ENCODE results near the gene PDE6A. TPM values are rescaled to one million over a fixed set of nuclear protein-coding genes. Genes with fewer than 3 reads are reported as not detected.

PDE6A gene
- total and polyA plus RNA-seq, 9 of the 15 experiments (the other 6 are each of a cell fraction or from before 2014, with no cell fraction given), result 0.01 to 0.04 (median 0.01) TPM; not detected in 6

GRCh38 chr5:149940941-149941644, 3.5 kb downstream of the PDE6A start:
- no peaks in the 10 kb centered on the region for H3K79me2 ChIP-seq (ENCODE audit: control insufficient read depth, insufficient read depth, low read length)
- POLR2A ChIA-PET, result interaction anchor here (0.5 to 3.0 kb wide), 5 partner anchors 10 to 116 kb away, joined by 3 to 12 read pairs (median 4); partner anchors contain the start of gene SLC26A2
- no peaks in the 10 kb centered on the region; the same call in 1 of the 3 replicates for H3K36me3 ChIP-seq (ENCODE audit: control insufficient read depth, insufficient read depth, low read length)
- H2AFZ ChIP-seq (ENCODE audit: low read depth, low read length), result peak overlapping the region; percentile 69
- TF ChIP-seq NFIC (IDR thresholded peaks at IDR 0.05), result no peak
- peak; percentile 24; the same call in 1 of the 2 replicates for TF ChIP-seq CEBPB (tag; IDR thresholded peaks at IDR 0.05)
- TF ChIP-seq ZNF384 (IDR thresholded peaks at IDR 0.05; ENCODE audit: low read depth, low read length), result no peak
- no peak for TF ChIP-seq COPS2 (conservative IDR thresholded peaks at IDR 0.05)
- no peak for TF ChIP-seq MCM5 (IDR thresholded peaks at IDR 0.05; ENCODE audit: low read depth)
- TF ChIP-seq ZNF197 (CRISPR knock-in tag; IDR thresholded peaks at IDR 0.05; ENCODE audit: low read depth), result no peak
- no peak for TF ChIP-seq THRA (IDR thresholded peaks at IDR 0.05)
- no peak for TF ChIP-seq SRSF3 (IDR thresholded peaks at IDR 0.05; ENCODE audit: insufficient read depth, low read length)
- no peak for TF ChIP-seq SMARCA5 (IDR thresholded peaks at IDR 0.05)
- TF ChIP-seq CXXC5 (CRISPR knock-in tag; IDR thresholded peaks at IDR 0.05), result 0 out of 2 replicates have a peak, but pooled peaks have one; percentile 19
- TF ChIP-seq CBFA2T2 (conservative IDR thresholded peaks at IDR 0.05), result no peak
- no peak for TF ChIP-seq SP1 (CRISPR knock-in tag; IDR thresholded peaks at IDR 0.05)
- no peak for TF ChIP-seq CEBPG (CRISPR knock-in tag; IDR thresholded peaks at IDR 0.05)
- TF ChIP-seq CEBPG (tag; conservative IDR thresholded peaks at IDR 0.05 in 1 of 2, IDR thresholded peaks at IDR 0.05 in 1 of 2), result 0 out of 4 replicates have a peak, but pooled peaks have one; percentile 25 to 34
- no peak for TF ChIP-seq RBM39 (optimal IDR thresholded peaks at IDR 0.05; ENCODE audit: low read depth, low read length)
- no peak for TF ChIP-seq MECOM (CRISPR knock-in tag; IDR thresholded peaks at IDR 0.05)
- TF ChIP-seq CREB5 (CRISPR knock-in tag; IDR thresholded peaks at IDR 0.05), result no peak
- TF ChIP-seq KLF1 (tag; IDR thresholded peaks at IDR 0.05), result no peak
- TF ChIP-seq IRF1 (CRISPR knock-in tag; IDR thresholded peaks at IDR 0.05; ENCODE audit: borderline replicate concordance), result no peak
- TF ChIP-seq POLR3A (IDR thresholded peaks at IDR 0.05; ENCODE audit: borderline replicate concordance, extremely low read depth, insufficient read depth, insufficient read length), result no peak
- H4K20me1 ChIP-seq (replicated peaks; ENCODE audit: control insufficient read depth, insufficient read depth, low read length), result no peaks in the 10 kb centered on the region
- no peaks in the 10 kb centered on the region for H3K9me1 ChIP-seq (ENCODE audit: control insufficient read depth, insufficient read depth, low read length)
- 84% methylated on average over 5 of the region's 5 CpGs for WGBS (ENCODE audit: insufficient coverage, low coverage, missing lambda C conversion rate)
- no peaks in the 10 kb centered on the region for H3K27me3 ChIP-seq (ENCODE audit: control insufficient read depth in 2 of 2, insufficient read depth in 2 of 2, low read length in 2 of 2)
- H3K27ac ChIP-seq (ENCODE audit: extremely low read depth, low read depth, low read length), result peak overlapping the region; percentile 88; the same call in 2 of the 3 replicates
- no peak overlapping the region for H3K4me3 ChIP-seq
- BruUV-seq (replicated peaks), result no TSS peak
- ATAC-seq, result peak; percentile 6; the same call in 2 of the 3 replicates
- no peaks in the 10 kb centered on the region for H3K9me3 ChIP-seq (replicated peaks; ENCODE audit: control insufficient read depth, insufficient read depth, low read depth, low read length)
- peak overlapping the region; percentile 23 to 27; a peak in 2 of 4 replicates for H3K9ac ChIP-seq (ENCODE audit: insufficient read depth in 1 of 2, low read depth in 2 of 2, low read length in 2 of 2)
- intact Hi-C loops (cut with micrococcal nuclease) (loop anchor here (1.0 kb wide), 1 partner anchor 10 kb away; no protein-coding TSS in a partner anchor), in situ Hi-C loops (cut with MboI) (no loop called here)
- no peak for DNase-seq (ENCODE audit: extremely low read depth in 1 of 4, low spot score in 3 of 4)
- H3K4me1 ChIP-seq (replicated peaks in 1 of 2; ENCODE audit: control insufficient read depth in 2 of 2, insufficient read depth in 2 of 2, low read length in 2 of 2), result peaks cover 29 to 59% of the 10 kb centered on the region in 2 experiments
- H3K4me2 ChIP-seq (ENCODE audit: insufficient read depth, low read length), result no peak overlapping the region
- FAIRE-seq, result no peak
- CTCF ChIA-PET (ENCODE audit: low intra/inter-chr PET ratio), result interaction anchor here (0.6 kb wide), 1 partner anchor 1313 kb away, joined by 3 read pairs; no protein-coding TSS in a partner anchor
